Motor neuron (in vitro differentiated cells): ENCODE results near the gene SMC1A. TPM values are rescaled to one million over a fixed set of nuclear protein-coding genes. Genes with fewer than 3 reads are reported as not detected.
"Not testable (repeated sequence)": the region's sequence is repeated elsewhere in the genome, so short reads cannot be mapped to it uniquely, and the experiment has no call there.

ENCODE experiments used
- ATAC-seq, 8 experiments: fragments of 200-7000 bp; cut with Tn5 transposase; replicated peaks in 6 of 8; 2 replicates each; pipeline ENCODE4 v1.8.0; 2021; ENCODE audit warnings: mild to moderate bottlenecking in 8 of 8, moderate library complexity in 8 of 8
- H3K27ac ChIP-seq, 2 donors: fragments of 250-450 bp; sonication (Bioruptor Pico); 2 replicates each; pipeline ENCODE4 v1.9.0; 2021; ENCODE audit warnings: antibody characterized with exemption in 2 of 2, mild to moderate bottlenecking in 2 of 2, moderate library complexity in 1 of 2
- H3K4me1 ChIP-seq, 2 donors: fragments of 250-450 bp; sonication (Bioruptor Pico); replicated peaks in 1 of 2; 2 replicates each; pipeline ENCODE4 v1.6.1; 2021; ENCODE audit warnings: antibody characterized with exemption in 2 of 2, mild to moderate bottlenecking in 2 of 2, moderate library complexity in 1 of 2
- H3K4me3 ChIP-seq, 5 donors: fragments of 250-450 bp; sonication (Bioruptor Pico); 2 replicates each; pipeline ENCODE4 v1.9.0; 2021; ENCODE audit warnings: antibody characterized with exemption in 5 of 5, mild to moderate bottlenecking in 5 of 5, moderate library complexity in 4 of 5
- WGBS, 10 experiments: fragments of 450-650 bp; shearing (Covaris generic); methylation state at CpG; one replicate each; pipeline ENCODE4 v1.0.0; 2022; 5-methylcytosine and 5-hydroxymethylcytosine counted together
- in situ Hi-C, 9 experiments: fragments of 400-800 bp; cut with MboI; loops; one replicate each; pipeline ENCODE4 v1.15.0; 2021; ENCODE audit warnings: low sequenced_read_pairs in 9 of 9, low pct_unique_long_range_greater_than_20kb in 2 of 9; ENCODE audit not compliant: unreplicated experiment in 9 of 9
- total RNA-seq, 8 experiments: library from RNA; unstranded; fragments of 300-600 nt; gene quantifications; 2 replicates each; pipeline versions ENCODE4 v1.2.3 to v1.2.4, GENCODE V29; 2022

The SMC1A gene
- total RNA-seq: 10 to 100 TPM; 14.7 to 49.2 (median 24.8) TPM

GRCh38 chrX:53422086-53422860 is at the start of gene SMC1A:
SMC1A (minus strand) TSS chrX:53422654; CDS start chrX:53422600, 54 bp downstream.
- H3K4me1 ChIP-seq: peaks cover 0 to 3% of the 10 kb centered on the region in 2 donors
- in situ Hi-C loops: no loop called here
- 0 to 37% (median 1%) methylated on average over 3 to 31 of the region's 75 CpGs; no CpG with 5 or more reads in 6 of the 10 experiments for WGBS, 10 experiments
- H3K4me3 ChIP-seq: peak within 1 kb of the TSS; percentile 54 to 85 (median 72)
- peak within 1 kb of the TSS; percentile 91 to 97 for H3K27ac ChIP-seq
- ATAC-seq: peak; percentile 84 to 91 (median 86)

- H3K4me3 ChIP-seq: no peak overlapping the region
- no peaks in the 10 kb centered on the region for H3K4me1 ChIP-seq
- in situ Hi-C loops: no loop called here
- no peak overlapping the region for H3K27ac ChIP-seq
- WGBS, 10 experiments: 0 to 100% (median 27%) methylated on average over 1 to 2 of the region's 3 CpGs; no CpG with 5 or more reads in 5 of the 10 experiments
- peak in 1 of 8 experiments; percentile 23 for ATAC-seq
Measured at GRCh38 chrX:53471346-53471745, 48.9 kb upstream of the SMC1A start.

GRCh38 chrX:53468659-53469058 is 46.2 kb upstream of the SMC1A start:
- H3K27ac ChIP-seq, ATAC-seq, H3K4me1 ChIP-seq, H3K4me3 ChIP-seq, in situ Hi-C loops: not testable (repeated sequence)
- WGBS, 10 experiments: 0 to 71% (median 40%) methylated on average over 1 to 2 of the region's 3 CpGs; no CpG with 5 or more reads in 5 of the 10 experiments

- in situ Hi-C loops: no loop called here
- H3K4me1 ChIP-seq: no peaks in the 10 kb centered on the region
- H3K4me3 ChIP-seq: no peak overlapping the region
- no peak for ATAC-seq
- 15 to 92% (median 33%) methylated on average over 2 to 5 of the region's 5 CpGs; no CpG with 5 or more reads in 2 of the 10 experiments for WGBS, 10 experiments
- no peak overlapping the region for H3K27ac ChIP-seq
Measured at GRCh38 chrX:53458082-53458481, 35.6 kb upstream of the SMC1A start.

- Histone ChIP-seq H3K4me3 (no peak overlapping the region), H3K27ac (no peak overlapping the region), H3K4me1 (no peaks in the 10 kb centered on the region)
- in situ Hi-C loops: no loop called here
- peak in 1 of 8 experiments; percentile 32 for ATAC-seq
- 0 to 31% (median 18%) methylated on average over 1 to 3 of the region's 3 CpGs; no CpG with 5 or more reads in 4 of the 10 experiments for WGBS, 10 experiments
Measured at GRCh38 chrX:53456254-53456653, 33.8 kb upstream of the SMC1A start.

- H3K4me3 ChIP-seq: no peak overlapping the region
- in situ Hi-C loops: no loop called here
- H3K4me1 ChIP-seq: no peaks in the 10 kb centered on the region
- no peak for ATAC-seq
- no peak overlapping the region for H3K27ac ChIP-seq
Measured at GRCh38 chrX:53452812-53453211, 30.4 kb upstream of the SMC1A start.

GRCh38 chrX:53449632-53450031 is 27.2 kb upstream of the SMC1A start:
- Histone ChIP-seq H3K4me3 (no peak overlapping the region), H3K27ac (no peak overlapping the region), H3K4me1 (no peaks in the 10 kb centered on the region)
- ATAC-seq: no peak
- in situ Hi-C loops: loop anchor here in 1 of 9 experiments (25.0 kb wide), 1 partner anchor 137 kb away; no protein-coding TSS in a partner anchor
- 8 to 50% methylated on average over 2 to 3 of the region's 3 CpGs; no CpG with 5 or more reads in 8 of the 10 experiments for WGBS, 10 experiments

GRCh38 chrX:53447441-53447840 is 25.0 kb upstream of the SMC1A start:
- WGBS, 10 experiments: 33 to 100% (median 64%) methylated on average over 1 of the region's 2 CpGs; no CpG with 5 or more reads in 7 of the 10 experiments
- H3K27ac ChIP-seq: no peak overlapping the region
- H3K4me1 ChIP-seq: no peaks in the 10 kb centered on the region
- ATAC-seq: no peak
- no peak overlapping the region for H3K4me3 ChIP-seq
- in situ Hi-C loops: loop anchor here in 1 of 9 experiments (25.0 kb wide), 1 partner anchor 135 kb away; no protein-coding TSS in a partner anchor

- in situ Hi-C loops: loop anchor here in 1 of 9 experiments (25.0 kb wide), 1 partner anchor 134 kb away; no protein-coding TSS in a partner anchor
- peak in 3 of 8 experiments; percentile 24 to 55 (median 33) for ATAC-seq
- peaks cover 0 to 6% of the 10 kb centered on the region in 2 donors for H3K4me1 ChIP-seq
- H3K4me3 ChIP-seq: no peak overlapping the region
- 17% methylated on average over 3 of the region's 6 CpGs; no CpG with 5 or more reads in 9 of the 10 experiments for WGBS, 10 experiments
- no peak overlapping the region for H3K27ac ChIP-seq
Measured at GRCh38 chrX:53445977-53446376, 23.5 kb upstream of the SMC1A start.

- peaks cover 0 to 6% of the 10 kb centered on the region in 2 donors for H3K4me1 ChIP-seq
- no peak for ATAC-seq
- in situ Hi-C loops: loop anchor here in 1 of 9 experiments (25.0 kb wide), 1 partner anchor 130 kb away; no protein-coding TSS in a partner anchor
- no peak overlapping the region for H3K27ac ChIP-seq
- H3K4me3 ChIP-seq: peak overlapping the region in 2 of 5 donors; percentile 37 to 39
- WGBS, 10 experiments: 63% methylated on average over 1 of the region's 1 CpG; no CpG with 5 or more reads in 9 of the 10 experiments
Measured at GRCh38 chrX:53442322-53442631, 19.8 kb upstream of the SMC1A start.

- in situ Hi-C loops: loop anchor here in 1 of 9 experiments (25.0 kb wide), 1 partner anchor 129 kb away; no protein-coding TSS in a partner anchor
- Histone ChIP-seq H3K4me3 (peak overlapping the region; percentile 20 to 39 (median 33)), H3K27ac (no peak overlapping the region), H3K4me1 (peaks cover 0 to 6% of the 10 kb centered on the region in 2 donors)
- peak; percentile 70 to 98 (median 94) for ATAC-seq
- 0 to 40% methylated on average over 3 to 6 of the region's 44 CpGs; no CpG with 5 or more reads in 8 of the 10 experiments for WGBS, 10 experiments
Measured at GRCh38 chrX:53441531-53442321, 19.3 kb upstream of the SMC1A start.

GRCh38 chrX:53440621-53441517 is 18.4 kb upstream of the SMC1A start:
- 0 to 52% (median 40%) methylated on average over 1 to 8 of the region's 39 CpGs; no CpG with 5 or more reads in 5 of the 10 experiments for WGBS, 10 experiments
- peak overlapping the region in 3 of 5 donors; percentile 33 to 39 (median 37) for H3K4me3 ChIP-seq
- ATAC-seq: peak in 5 of 8 experiments; percentile 4 to 65 (median 53)
- peaks cover 0 to 6% of the 10 kb centered on the region in 2 donors for H3K4me1 ChIP-seq
- in situ Hi-C loops: loop anchor here in 1 of 9 experiments (25.0 kb wide), 1 partner anchor 129 kb away; no protein-coding TSS in a partner anchor
- no peak overlapping the region for H3K27ac ChIP-seq
